ENCODE data around the gene VIPR1. TPM values are rescaled to one million over a fixed set of nuclear protein-coding genes. Genes with fewer than 3 reads are reported as not detected.

VIPR1 gene
- total and polyA plus RNA-seq, 5 experiments from 2014 or later: 16.2 to 122 (median 40.3) TPM

- Mint-ChIP-seq H3K27me3 (no peaks in the 10 kb centered on the region), H3K27ac (peak overlapping the region; percentile 79 to 98 (median 95)), H3K9me3 (no peaks in the 10 kb centered on the region), H3K36me3 (peaks cover 6 to 40% (median 22%) of the 10 kb centered on the region in 3 donors), H3K4me1 (peaks cover 32 to 77% (median 66%) of the 10 kb centered on the region in 4 donors), H3K4me3 (peak overlapping the region in 5 of 10 donors; percentile 74 to 87 (median 80))
- POLR2A ChIA-PET: interaction anchor here (0.8 to 3.8 kb wide), 5 partner anchors 11 to 24 kb away, joined by 3 to 40 read pairs (median 8); partner anchors contain the start of gene VIPR1
- ATAC-seq (no peak), DNase-seq (no peak)
Observed at GRCh38 chr3:42525736-42526345, 23.4 kb downstream of the VIPR1 start.

GRCh38 chr3:42526616-42527367 is 24.3 kb downstream of the VIPR1 start:
- peak; percentile 88 to 89 for ATAC-seq
- Mint-ChIP-seq H3K4me1 (peaks cover 38 to 81% (median 70%) of the 10 kb centered on the region in 4 donors), H3K36me3 (peaks cover 0 to 43% (median 23%) of the 10 kb centered on the region in 3 donors), H3K27me3 (no peaks in the 10 kb centered on the region), H3K9me3 (no peaks in the 10 kb centered on the region), H3K4me3 (peak overlapping the region in 9 of 10 donors; percentile 11 to 87 (median 74)), H3K27ac (peak overlapping the region; percentile 79 to 98 (median 95))
- peak in 9 of 10 donors; percentile 29 to 70 (median 52) for DNase-seq
- POLR2A ChIA-PET: interaction anchor here (0.8 to 3.8 kb wide), 8 partner anchors 9 to 25 kb away, joined by 3 to 40 read pairs (median 6); partner anchors contain the start of gene VIPR1

GRCh38 chr3:42527368-42527917 is 25.0 kb downstream of the VIPR1 start:
- POLR2A ChIA-PET: interaction anchor here (1.0 to 3.8 kb wide), 7 partner anchors 8 to 25 kb away, joined by 3 to 40 read pairs (median 8); partner anchors contain the start of gene VIPR1
- DNase-seq (no peak), ATAC-seq (no peak)
- Mint-ChIP-seq H3K4me1 (peaks cover 44 to 87% (median 76%) of the 10 kb centered on the region in 4 donors), H3K27me3 (no peaks in the 10 kb centered on the region), H3K36me3 (peaks cover 0 to 45% (median 28%) of the 10 kb centered on the region in 3 donors), H3K27ac (peak overlapping the region; percentile 79 to 98 (median 95)), H3K4me3 (peak overlapping the region in 7 of 10 donors; percentile 59 to 87 (median 77)), H3K9me3 (no peaks in the 10 kb centered on the region)

- H3K27me3 Mint-ChIP-seq: no peaks in the 10 kb centered on the region
- peaks cover 49 to 100% (median 91%) of the 10 kb centered on the region in 4 donors for H3K4me1 Mint-ChIP-seq
- peak overlapping the region; percentile 41 to 82 (median 63) for H3K4me3 Mint-ChIP-seq
- POLR2A ChIA-PET: interaction anchor here (0.7 to 3.8 kb wide), 2 partner anchors 24 to 27 kb away, joined by 4 to 40 read pairs; partner anchors contain the start of gene VIPR1
- ATAC-seq (peak; percentile 41 to 61), DNase-seq (peak in 4 of 10 donors; percentile 26 to 43 (median 31))
- peaks cover 0 to 37% (median 25%) of the 10 kb centered on the region in 3 donors for H3K36me3 Mint-ChIP-seq
- H3K27ac Mint-ChIP-seq: peak overlapping the region; percentile 79 to 97 (median 90)
- H3K9me3 Mint-ChIP-seq: no peaks in the 10 kb centered on the region
Observed at GRCh38 chr3:42529468-42529867, 27.0 kb downstream of the VIPR1 start.

- POLR2A ChIA-PET: interaction anchor here (0.5 to 9.5 kb wide), 3 partner anchors 27 to 370 kb away, joined by 3 to 89 read pairs (median 4); partner anchors contain the start of gene VIPR1
- Mint-ChIP-seq H3K4me3 (peak overlapping the region; percentile 41 to 82 (median 63)), H3K36me3 (peaks cover 0 to 40% (median 25%) of the 10 kb centered on the region in 3 donors)
Observed at GRCh38 chr3:42530073-42530472, 27.6 kb downstream of the VIPR1 start.

GRCh38 chr3:42531470-42531869 is 29.0 kb downstream of the VIPR1 start:
- ATAC-seq: no peak
- Mint-ChIP-seq H3K27me3 (no peaks in the 10 kb centered on the region), H3K4me3 (peak overlapping the region in 6 of 10 donors; percentile 26 to 79 (median 54)), H3K9me3 (no peaks in the 10 kb centered on the region), H3K4me1 (peaks cover 50 to 89% (median 85%) of the 10 kb centered on the region in 4 donors), H3K36me3 (peaks cover 0 to 40% (median 25%) of the 10 kb centered on the region in 3 donors), H3K27ac (peak overlapping the region; percentile 11 to 97 (median 78))
- POLR2A ChIA-PET: interaction anchor here (9.5 kb wide), 1 partner anchor 28 kb away, joined by 89 read pairs; the partner anchor contains the start of gene VIPR1
- peak in 1 of 10 donors; percentile 8 for DNase-seq

More at GRCh38 chr3:42530073-42530472, 27.6 kb downstream of the VIPR1 start:
- Mint-ChIP-seq H3K27me3 (no peaks in the 10 kb centered on the region), H3K4me1 (peaks cover 51 to 100% (median 90%) of the 10 kb centered on the region in 4 donors), H3K27ac (peak overlapping the region; percentile 79 to 97 (median 90)), H3K9me3 (no peaks in the 10 kb centered on the region)
- ATAC-seq: no peak
- DNase-seq: no peak

GRCh38 chr3:42532229-42532628 is 29.8 kb downstream of the VIPR1 start:
- Mint-ChIP-seq H3K27me3 (no peaks in the 10 kb centered on the region), H3K36me3 (peaks cover 0 to 40% (median 25%) of the 10 kb centered on the region in 3 donors), H3K4me1 (peaks cover 43 to 88% (median 84%) of the 10 kb centered on the region in 4 donors), H3K27ac (peak overlapping the region; percentile 13 to 97 (median 86)), H3K9me3 (no peaks in the 10 kb centered on the region), H3K4me3 (peak overlapping the region in 8 of 10 donors; percentile 24 to 71 (median 56))
- DNase-seq: no peak
- POLR2A ChIA-PET: interaction anchor here (0.6 to 9.5 kb wide), 2 partner anchors 29 to 70 kb away, joined by 3 to 89 read pairs; partner anchors contain the start of gene VIPR1
- no peak for ATAC-seq

- Mint-ChIP-seq H3K36me3 (peaks cover 0 to 39% (median 24%) of the 10 kb centered on the region in 3 donors), H3K27me3 (no peaks in the 10 kb centered on the region), H3K9me3 (no peaks in the 10 kb centered on the region), H3K27ac (peak overlapping the region; percentile 9 to 97 (median 86)), H3K4me1 (peaks cover 43 to 84% (median 77%) of the 10 kb centered on the region in 4 donors), H3K4me3 (peak overlapping the region in 4 of 10 donors; percentile 47 to 62 (median 58))
- ATAC-seq: no peak
- POLR2A ChIA-PET: interaction anchor here (0.8 to 9.5 kb wide), 4 partner anchors 11 to 30 kb away, joined by 3 to 89 read pairs (median 6); partner anchors contain the start of gene VIPR1
- DNase-seq: no peak
Observed at GRCh38 chr3:42533161-42533897, 30.9 kb downstream of the VIPR1 start.

- H3K4me3 Mint-ChIP-seq: peak overlapping the region in 1 of 10 donors; percentile 14
- peaks cover 44 to 71% (median 58%) of the 10 kb centered on the region in 4 donors for H3K4me1 Mint-ChIP-seq
- POLR2A ChIA-PET: interaction anchor here (0.7 to 9.5 kb wide), 6 partner anchors 9 to 33 kb away, joined by 3 to 89 read pairs (median 5); partner anchors contain the start of gene VIPR1
- H3K9me3 Mint-ChIP-seq: no peaks in the 10 kb centered on the region
- H3K36me3 Mint-ChIP-seq: peaks cover 0 to 27% (median 16%) of the 10 kb centered on the region in 3 donors
- ATAC-seq (peak; percentile 55 to 68), DNase-seq (peak in 8 of 10 donors; percentile 24 to 75 (median 38))
- peak overlapping the region; percentile 5 to 81 (median 68) for H3K27ac Mint-ChIP-seq
- H3K27me3 Mint-ChIP-seq: no peaks in the 10 kb centered on the region
Observed at GRCh38 chr3:42535981-42536784, 33.7 kb downstream of the VIPR1 start.

- peak overlapping the region in 9 of 10 donors; percentile 3 to 91 (median 57) for H3K27ac Mint-ChIP-seq
- no peak for DNase-seq
- H3K27me3 Mint-ChIP-seq: no peaks in the 10 kb centered on the region
- H3K36me3 Mint-ChIP-seq: peaks cover 0 to 16% (median 6%) of the 10 kb centered on the region in 3 donors
- H3K4me1 Mint-ChIP-seq: peaks cover 33 to 59% (median 46%) of the 10 kb centered on the region in 4 donors
- peak overlapping the region in 1 of 10 donors; percentile 46 for H3K4me3 Mint-ChIP-seq
- no peak for ATAC-seq
- H3K9me3 Mint-ChIP-seq: no peaks in the 10 kb centered on the region
- POLR2A ChIA-PET: interaction anchor here (0.6 to 9.5 kb wide), 4 partner anchors 11 to 34 kb away, joined by 3 to 89 read pairs (median 6); partner anchors contain the start of gene VIPR1
Observed at GRCh38 chr3:42537350-42537749, 34.9 kb downstream of the VIPR1 start.

Measured in naive thymus-derived CD8-positive, alpha-beta T cell (primary cell).